Endothelial cell of umbilical vein (primary cell): ENCODE results near the gene AATF. TPM values are rescaled to one million over a fixed set of nuclear protein-coding genes. Genes with fewer than 3 reads are reported as not detected.

Source experiments
- BruUV-seq: library from RNA; stranded (reverse); fragments of 400-500 nt; replicated peaks from 2 replicates; lab custom pipeline; 2021; lab: Mats Ljungman, UMichigan
- CTCF ChIA-PET: fragments of 300-600, 350-600 bp; sonication (Branson Sonifier 250); formaldehyde crosslinking; loops from one replicate; lab custom pipeline; 2021; ENCODE audit warnings: antibody characterized with exemption, inconsistent platforms; lab: Charles Lee
- POLR2A ChIA-PET: fragments of 300-600, 350-600 bp; sonication (Branson Sonifier 250); formaldehyde crosslinking; loops from one replicate; lab custom pipeline; 2021; ENCODE audit warnings: antibody characterized with exemption, inconsistent platforms; lab: Charles Lee
- DNase-seq: peaks from one replicate; pipeline ENCODE4 v3.0.0-alpha.2; 2011; ENCODE audit warnings: low read depth, low spot score
- FAIRE-seq: peaks from 2 replicates; lab custom pipeline; 2011; peaks lifted over from hg19 to GRCh38; lab: Jason Lieb, UNC
- H2AFZ ChIP-seq: 2 replicates; pipeline ENCODE4 v1.6.0; 2012; ENCODE audit warnings: low read depth, low read length, control low read depth, inconsistent platforms
- H3K27ac ChIP-seq: 2 replicates; pipeline ENCODE4 v1.5.1; 2011; ENCODE audit warnings: low read depth, mild to moderate bottlenecking, control low read depth, low read length, moderate library complexity; ENCODE audit not compliant: insufficient read depth
- H3K27me3 ChIP-seq, 2 experiments: 2 replicates each; pipeline versions ENCODE4 v1.6.0 to v1.6.1; 2011; ENCODE audit warnings: low read length in 2 of 2, mixed read lengths in 1 of 2; ENCODE audit not compliant: control insufficient read depth in 2 of 2, insufficient read depth in 2 of 2
- H3K36me3 ChIP-seq, 2 experiments: 2 replicates in 1 of 2; 3 replicates in 1 of 2; pipeline ENCODE4 v1.5.1; 2011; ENCODE audit warnings: low read length in 2 of 2, mild to moderate bottlenecking in 1 of 2, moderate library complexity in 1 of 2; ENCODE audit not compliant: control insufficient read depth in 2 of 2, insufficient read depth in 2 of 2; ENCODE audit errors: extremely low read depth in 1 of 2
- H3K4me1 ChIP-seq: 3 replicates; pipeline ENCODE4 v1.5.1; 2011; ENCODE audit warnings: mild to moderate bottlenecking, low read length; ENCODE audit not compliant: control insufficient read depth, insufficient read depth; ENCODE audit errors: extremely low read depth
- H3K4me2 ChIP-seq: 2 replicates; pipeline ENCODE4 v1.6.1; 2011; ENCODE audit warnings: low read length, control low read depth, mixed read lengths; ENCODE audit not compliant: insufficient read depth
- H3K4me3 ChIP-seq, 3 experiments: fragments of 200-600 bp in 1 of 3; sonication (generic), shearing (Covaris generic) in 1 of 3; replicated peaks in 1 of 3; 2 replicates each; pipeline ENCODE4 v1.5.1; 2011 to 2016; ENCODE audit warnings: control low read depth in 3 of 3, low read length in 3 of 3, mild to moderate bottlenecking in 2 of 3, inconsistent platforms in 1 of 3, low read depth in 1 of 3, moderate library complexity in 1 of 3; ENCODE audit not compliant: insufficient read depth in 1 of 3
- H3K79me2 ChIP-seq: 2 replicates; pipeline ENCODE4 v1.6.0; 2012; ENCODE audit warnings: low read length, inconsistent platforms; ENCODE audit not compliant: control insufficient read depth, insufficient read depth
- H3K9ac ChIP-seq: replicated peaks from 2 replicates; pipeline ENCODE3; 2011; ENCODE audit warnings: low read length, control low read depth; ENCODE audit not compliant: insufficient read depth; ENCODE audit errors: extremely low read depth
- H3K9me1 ChIP-seq: replicated peaks from 3 replicates; pipeline ENCODE4 v1.6.0; 2011; ENCODE audit warnings: mild to moderate bottlenecking, low read length; ENCODE audit not compliant: control insufficient read depth, insufficient read depth; ENCODE audit errors: extremely low read depth
- H3K9me3 ChIP-seq: replicated peaks from 2 replicates; pipeline ENCODE4 v1.5.1; 2012; ENCODE audit warnings: low read length, inconsistent platforms; ENCODE audit not compliant: control insufficient read depth, insufficient read depth
- H4K20me1 ChIP-seq: replicated peaks from 2 replicates; pipeline ENCODE3; 2011; ENCODE audit warnings: mild to moderate bottlenecking, low read length; ENCODE audit not compliant: control insufficient read depth, insufficient read depth; ENCODE audit errors: extremely low read depth
- EZH2 ChIP-seq: IDR thresholded peaks from 2 replicates; pipeline ENCODE4 v1.6.1; 2012; ENCODE audit warnings: borderline replicate concordance, low read depth, mild to moderate bottlenecking, moderate library complexity, low read length, inconsistent platforms; ENCODE audit not compliant: severe bottlenecking
- FOS ChIP-seq: IDR thresholded peaks from 2 replicates; pipeline ENCODE4 v1.6.1; 2011; ENCODE audit warnings: mild to moderate bottlenecking, low read length, moderate library complexity, borderline replicate concordance; ENCODE audit not compliant: insufficient read depth
- GATA2 ChIP-seq: IDR thresholded peaks from 2 replicates; pipeline ENCODE4 v1.7.0; 2011; ENCODE audit warnings: low read depth, mild to moderate bottlenecking, moderate library complexity, mixed read lengths, low read length; ENCODE audit not compliant: insufficient read length, insufficient read depth
- JUN ChIP-seq: IDR thresholded peaks from 2 replicates; pipeline ENCODE4 v1.6.1; 2011; ENCODE audit warnings: borderline replicate concordance, low read depth; ENCODE audit not compliant: insufficient read length, insufficient read depth
- MAX ChIP-seq: IDR thresholded peaks from 2 replicates; pipeline ENCODE4 v1.6.1; 2011; ENCODE audit not compliant: insufficient read depth, insufficient read length
- MYC ChIP-seq: IDR thresholded peaks from one replicate; pipeline ENCODE4 v1.6.1; 2011; ENCODE audit warnings: mild to moderate bottlenecking, low read depth, low read length
- POLR2A ChIP-seq: IDR thresholded peaks from 2 replicates; pipeline ENCODE4 v1.6.1; 2012; ENCODE audit warnings: low read depth, mild to moderate bottlenecking, control low read depth, low read length
- POLR2AphosphoS5 ChIP-seq: IDR thresholded peaks from 2 replicates; pipeline ENCODE4 v1.6.1; 2012; ENCODE audit warnings: low read depth, mild to moderate bottlenecking, control low read depth, low read length, moderate library complexity; ENCODE audit not compliant: insufficient read depth
- dilution Hi-C: fragments of 300-500 bp; cut with MboI; formaldehyde crosslinking; loops from one replicate; pipeline ENCODE4 v1.15.0; 2019; ENCODE audit warnings: low sequenced_read_pairs; ENCODE audit not compliant: extremely low pct_ligation_motif_present
- intact Hi-C: fragments of 100-400 bp; cut with micrococcal nuclease; formaldehyde crosslinking; loops from one replicate; pipeline ENCODE4 v1.10.0; 2022
- polyA plus RNA-seq, 4 experiments: library from polyadenylated mRNA; depleted of rRNA in 3 of 4; stranded (reverse) in 3 of 4; unstranded in 1 of 4; fragments of >200 nt; gene quantifications; 2 replicates each; pipeline versions ENCODE4 v1.2.1 to v1.2.3, GENCODE V29; 2011 to 2012; ENCODE audit warnings: missing spikeins in 1 of 4
- total RNA-seq: library from RNA; stranded (reverse); gene quantifications from 2 replicates; pipeline ENCODE4 v1.2.3, GENCODE V29; 2021
- TF ChIP-seq, protein P1 (sequence below), 2 donors: IDR thresholded peaks; 1 replicate in 1 of 2; 2 replicates in 1 of 2; pipeline ENCODE4 v1.5.1; 2011; ENCODE audit warnings: low read length in 2 of 2, mild to moderate bottlenecking in 2 of 2, moderate library complexity in 2 of 2, control low read depth in 1 of 2, inconsistent platforms in 1 of 2, low read depth in 1 of 2; ENCODE audit not compliant: insufficient read depth in 1 of 2; ENCODE audit errors: extremely low read depth in 1 of 2

Gene AATF
- total and polyA plus RNA-seq, 2 donors (not counting 3 experiments of a cell fraction or from before 2014, with no cell fraction given), result 15.7 to 47.2 TPM

DNA sequence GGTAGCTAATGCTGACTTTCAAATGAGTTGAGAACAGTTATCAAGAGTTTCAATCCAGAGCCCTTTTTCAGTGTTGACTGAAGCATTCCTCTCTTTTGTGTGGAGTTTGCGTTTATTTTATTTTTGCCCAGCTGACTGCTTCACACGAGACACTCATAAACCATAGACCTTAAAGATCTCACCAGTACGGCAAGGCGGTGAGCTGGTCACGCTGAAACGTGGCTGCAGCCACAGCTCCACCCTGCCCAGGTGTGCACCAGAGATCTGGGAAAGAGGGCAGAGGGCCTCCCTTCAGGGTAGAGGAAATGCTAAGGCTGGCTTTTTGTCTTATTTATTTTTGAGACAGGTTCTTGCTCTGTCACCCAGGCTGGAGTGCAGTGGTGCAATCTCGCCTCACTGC is 112.2 kb downstream of the AATF start:
- Histone ChIP-seq H3K4me1 (no peaks in the 10 kb centered on the region), H3K9me1 (no peaks in the 10 kb centered on the region), H3K27ac (no peak overlapping the region), H4K20me1 (no peaks in the 10 kb centered on the region), H3K9ac (no peak overlapping the region), H3K4me2 (no peak overlapping the region), H2AFZ (no peak overlapping the region), H3K9me3 (no peaks in the 10 kb centered on the region), H3K79me2 (no peaks in the 10 kb centered on the region), H3K36me3 (peaks cover 0 to 4% of the 10 kb centered on the region in 2 experiments), H3K4me3 (no peak overlapping the region), H3K27me3 (peaks cover 6 to 14% of the 10 kb centered on the region in 2 experiments)
- no peak for TF ChIP-seq EZH2
- TF ChIP-seq POLR2AphosphoS5, result no peak
- no peak for TF ChIP-seq FOS
- no peak for TF ChIP-seq GATA2
- dilution Hi-C loops (loop anchor here (25.0 kb wide), 1 partner anchor 399 kb away; no protein-coding TSS in a partner anchor), intact Hi-C loops (no loop called here)
- FAIRE-seq (no peak), DNase-seq (no peak)
- no TSS peak for BruUV-seq
- POLR2A ChIA-PET, result no interaction called here
- CTCF ChIA-PET, result interaction anchor here (0.8 to 1.1 kb wide), 2 partner anchors 9 to 20 kb away, joined by 5 to 6 read pairs; no protein-coding TSS in a partner anchor

DNA sequence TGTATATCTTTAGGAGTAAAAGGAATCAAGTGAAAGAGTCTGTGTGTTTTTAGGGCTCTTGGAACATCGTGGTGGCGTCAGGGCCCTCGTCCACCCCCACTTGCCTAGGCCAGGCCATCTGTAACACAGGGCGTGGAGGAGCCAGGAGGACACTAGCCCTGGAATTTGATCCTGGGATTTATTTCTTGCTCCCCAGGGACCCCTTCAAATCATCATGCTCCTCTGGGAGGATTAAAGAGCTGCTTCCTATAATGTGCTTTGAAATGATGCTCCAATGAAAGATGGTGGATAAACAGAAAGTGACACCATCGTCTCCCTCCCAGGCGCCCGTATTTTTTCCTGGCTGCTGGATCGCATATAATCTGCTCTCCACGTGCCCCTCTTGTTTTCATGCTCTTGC is 113.3 kb downstream of the AATF start:
- H3K4me2 ChIP-seq, result no peak overlapping the region
- H3K27me3 ChIP-seq, result peaks cover 16 to 23% of the 10 kb centered on the region in 2 experiments
- POLR2A ChIA-PET, result no interaction called here
- no peaks in the 10 kb centered on the region for H3K4me1 ChIP-seq
- BruUV-seq, result no TSS peak
- DNase-seq (no peak), FAIRE-seq (no peak)
- H3K9ac ChIP-seq, result no peak overlapping the region
- H3K9me3 ChIP-seq, result no peaks in the 10 kb centered on the region
- H3K9me1 ChIP-seq, result no peaks in the 10 kb centered on the region
- TF ChIP-seq POLR2A (no peak), MAX (no peak), GATA2 (no peak), FOS (no peak), EZH2 (no peak), MYC (no peak), JUN (no peak), POLR2AphosphoS5 (no peak)
- TF ChIP-seq, protein P1, sequence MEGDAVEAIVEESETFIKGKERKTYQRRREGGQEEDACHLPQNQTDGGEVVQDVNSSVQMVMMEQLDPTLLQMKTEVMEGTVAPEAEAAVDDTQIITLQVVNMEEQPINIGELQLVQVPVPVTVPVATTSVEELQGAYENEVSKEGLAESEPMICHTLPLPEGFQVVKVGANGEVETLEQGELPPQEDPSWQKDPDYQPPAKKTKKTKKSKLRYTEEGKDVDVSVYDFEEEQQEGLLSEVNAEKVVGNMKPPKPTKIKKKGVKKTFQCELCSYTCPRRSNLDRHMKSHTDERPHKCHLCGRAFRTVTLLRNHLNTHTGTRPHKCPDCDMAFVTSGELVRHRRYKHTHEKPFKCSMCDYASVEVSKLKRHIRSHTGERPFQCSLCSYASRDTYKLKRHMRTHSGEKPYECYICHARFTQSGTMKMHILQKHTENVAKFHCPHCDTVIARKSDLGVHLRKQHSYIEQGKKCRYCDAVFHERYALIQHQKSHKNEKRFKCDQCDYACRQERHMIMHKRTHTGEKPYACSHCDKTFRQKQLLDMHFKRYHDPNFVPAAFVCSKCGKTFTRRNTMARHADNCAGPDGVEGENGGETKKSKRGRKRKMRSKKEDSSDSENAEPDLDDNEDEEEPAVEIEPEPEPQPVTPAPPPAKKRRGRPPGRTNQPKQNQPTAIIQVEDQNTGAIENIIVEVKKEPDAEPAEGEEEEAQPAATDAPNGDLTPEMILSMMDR (IDR thresholded peaks at IDR 0.05; ENCODE audit: extremely low read depth in 1 of 2, insufficient read depth in 1 of 2, low read depth in 1 of 2, low read length in 2 of 2), result no peak
- H3K79me2 ChIP-seq, result no peaks in the 10 kb centered on the region
- H3K27ac ChIP-seq, result no peak overlapping the region
- CTCF ChIA-PET, result interaction anchor here (0.6 to 1.2 kb wide), 2 partner anchors 14 to 311 kb away, joined by 3 to 4 read pairs; no protein-coding TSS in a partner anchor
- no peaks in the 10 kb centered on the region for H3K36me3 ChIP-seq
- H3K4me3 ChIP-seq, result no peak overlapping the region
- dilution Hi-C loops, result loop anchor here (25.0 kb wide), 1 partner anchor 400 kb away; no protein-coding TSS in a partner anchor
- no peak overlapping the region for H2AFZ ChIP-seq
- intact Hi-C loops, result no loop called here
- H4K20me1 ChIP-seq, result no peaks in the 10 kb centered on the region
